ENCODE measurements around the gene RPL7A. TPM values are rescaled to one million over a fixed set of nuclear protein-coding genes. Genes with fewer than 3 reads are reported as not detected.
"Not testable (repeated sequence)": the region's sequence is repeated elsewhere in the genome, so short reads cannot be mapped to it uniquely, and the experiment has no call there.

The RPL7A gene
- total RNA-seq, 1 donor from 2014 or later, result 1,772 TPM

- TF ChIP-seq, protein P1, sequence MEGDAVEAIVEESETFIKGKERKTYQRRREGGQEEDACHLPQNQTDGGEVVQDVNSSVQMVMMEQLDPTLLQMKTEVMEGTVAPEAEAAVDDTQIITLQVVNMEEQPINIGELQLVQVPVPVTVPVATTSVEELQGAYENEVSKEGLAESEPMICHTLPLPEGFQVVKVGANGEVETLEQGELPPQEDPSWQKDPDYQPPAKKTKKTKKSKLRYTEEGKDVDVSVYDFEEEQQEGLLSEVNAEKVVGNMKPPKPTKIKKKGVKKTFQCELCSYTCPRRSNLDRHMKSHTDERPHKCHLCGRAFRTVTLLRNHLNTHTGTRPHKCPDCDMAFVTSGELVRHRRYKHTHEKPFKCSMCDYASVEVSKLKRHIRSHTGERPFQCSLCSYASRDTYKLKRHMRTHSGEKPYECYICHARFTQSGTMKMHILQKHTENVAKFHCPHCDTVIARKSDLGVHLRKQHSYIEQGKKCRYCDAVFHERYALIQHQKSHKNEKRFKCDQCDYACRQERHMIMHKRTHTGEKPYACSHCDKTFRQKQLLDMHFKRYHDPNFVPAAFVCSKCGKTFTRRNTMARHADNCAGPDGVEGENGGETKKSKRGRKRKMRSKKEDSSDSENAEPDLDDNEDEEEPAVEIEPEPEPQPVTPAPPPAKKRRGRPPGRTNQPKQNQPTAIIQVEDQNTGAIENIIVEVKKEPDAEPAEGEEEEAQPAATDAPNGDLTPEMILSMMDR (IDR thresholded peaks at IDR 0.05), result no peak
- H3K36me3 Mint-ChIP-seq (ENCODE audit: unreplicated experiment), result no peaks in the 10 kb centered on the region
- H3K27me3 Mint-ChIP-seq (ENCODE audit: unreplicated experiment), result peaks cover 2% of the 10 kb centered on the region
- no peak overlapping the region for H3K27ac Mint-ChIP-seq (ENCODE audit: unreplicated experiment)
- DNase-seq (ENCODE audit: extremely low spot score, unreplicated experiment), result no peak
- no peaks in the 10 kb centered on the region for H3K4me1 Mint-ChIP-seq (ENCODE audit: unreplicated experiment)
- H3K4me3 Mint-ChIP-seq (ENCODE audit: unreplicated experiment), result no peak overlapping the region
- H3K9me3 Mint-ChIP-seq (ENCODE audit: unreplicated experiment), result no peaks in the 10 kb centered on the region
Observed at GRCh38 chr9:133386338-133386737, 38.3 kb downstream of the RPL7A start.

DNA sequence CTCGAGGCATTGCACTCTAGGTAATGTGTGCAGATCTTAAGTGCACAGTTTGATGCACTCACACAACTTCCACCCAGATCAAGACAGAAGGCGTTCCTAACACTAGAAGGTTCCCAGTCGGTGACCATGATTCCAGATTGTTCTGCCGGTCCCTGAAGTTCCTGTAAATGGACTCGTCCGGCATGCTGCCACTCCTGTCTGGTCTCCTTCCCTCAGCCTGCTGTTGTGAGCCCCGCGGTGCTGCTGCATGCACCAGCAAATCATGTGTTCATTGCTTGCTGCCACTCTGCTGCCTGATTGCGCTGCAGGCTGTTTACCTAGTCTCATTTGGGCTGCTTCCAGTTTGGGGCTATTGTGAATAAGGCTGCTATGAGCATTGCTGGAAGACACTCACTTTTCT is 39.7 kb downstream of the RPL7A start:
- Mint-ChIP-seq H3K27me3 (ENCODE audit: unreplicated experiment) (peaks cover 2% of the 10 kb centered on the region), H3K36me3 (ENCODE audit: unreplicated experiment) (no peaks in the 10 kb centered on the region), H3K4me3 (ENCODE audit: unreplicated experiment) (no peak overlapping the region), H3K27ac (ENCODE audit: unreplicated experiment) (no peak overlapping the region), H3K9me3 (ENCODE audit: unreplicated experiment) (no peaks in the 10 kb centered on the region), H3K4me1 (ENCODE audit: unreplicated experiment) (no peaks in the 10 kb centered on the region)
- TF ChIP-seq, protein P1 (IDR thresholded peaks at IDR 0.05), result no peak
- DNase-seq (ENCODE audit: extremely low spot score, unreplicated experiment), result no peak

DNA sequence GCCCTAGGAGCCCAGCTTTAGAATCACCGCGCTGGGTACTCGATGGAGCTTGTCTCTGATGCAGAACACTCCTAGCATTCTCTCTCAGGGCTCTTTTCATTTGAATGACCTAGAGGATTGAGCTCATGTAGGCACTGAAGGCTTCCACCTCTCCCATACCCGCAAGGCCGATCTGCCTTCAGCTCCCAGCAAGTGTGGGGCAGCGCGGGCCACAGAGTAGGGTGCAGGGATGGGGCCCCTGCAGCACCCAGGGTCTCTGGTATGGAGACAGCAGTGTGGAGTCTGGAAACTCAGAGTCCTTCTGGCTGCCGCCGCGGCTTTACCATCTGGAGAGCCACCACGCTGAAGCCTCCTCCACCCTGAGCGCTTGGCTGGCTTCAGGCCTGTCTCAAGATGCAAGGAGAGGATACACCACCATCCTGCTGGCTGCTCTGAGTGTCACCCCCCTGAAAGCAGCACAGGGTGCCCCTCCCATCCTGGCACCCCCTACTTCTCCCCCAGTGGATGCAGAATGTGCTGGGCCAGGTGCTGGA is 41.1 kb downstream of the RPL7A start:
- no peaks in the 10 kb centered on the region for H3K36me3 Mint-ChIP-seq (ENCODE audit: unreplicated experiment)
- no peak for DNase-seq (ENCODE audit: extremely low spot score, unreplicated experiment)
- H3K9me3 Mint-ChIP-seq (ENCODE audit: unreplicated experiment), result no peaks in the 10 kb centered on the region
- TF ChIP-seq, protein P1 (IDR thresholded peaks at IDR 0.05), result no peak
- H3K27ac Mint-ChIP-seq (ENCODE audit: unreplicated experiment), result no peak overlapping the region
- H3K4me1 Mint-ChIP-seq (ENCODE audit: unreplicated experiment), result no peaks in the 10 kb centered on the region
- H3K27me3 Mint-ChIP-seq (ENCODE audit: unreplicated experiment), result peaks cover 2% of the 10 kb centered on the region
- H3K4me3 Mint-ChIP-seq (ENCODE audit: unreplicated experiment), result no peak overlapping the region

DNA sequence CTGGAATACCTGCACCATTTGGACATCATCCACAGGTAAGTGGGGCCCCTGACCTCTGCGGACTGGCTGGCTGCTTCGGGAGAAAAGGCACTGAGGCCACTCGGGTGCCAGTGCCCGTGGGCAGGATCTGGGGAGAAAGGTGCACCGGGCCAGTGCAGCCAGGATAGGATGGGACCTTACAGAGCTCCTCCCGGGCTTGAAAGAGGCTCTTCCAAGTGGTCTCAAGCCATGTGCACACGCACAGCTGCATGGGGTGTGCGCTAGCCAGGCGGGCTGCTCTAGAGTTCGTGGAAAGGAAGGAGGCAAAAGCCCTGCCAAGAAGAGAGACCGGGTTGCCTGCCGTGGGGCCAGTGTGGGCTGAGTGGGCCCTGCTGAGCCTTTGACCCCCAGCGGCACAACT is 41.5 kb downstream of the RPL7A start:
- Mint-ChIP-seq H3K4me1 (ENCODE audit: unreplicated experiment) (no peaks in the 10 kb centered on the region), H3K27ac (ENCODE audit: unreplicated experiment) (no peak overlapping the region), H3K36me3 (ENCODE audit: unreplicated experiment) (no peaks in the 10 kb centered on the region), H3K9me3 (ENCODE audit: unreplicated experiment) (no peaks in the 10 kb centered on the region), H3K27me3 (ENCODE audit: unreplicated experiment) (peaks cover 2% of the 10 kb centered on the region), H3K4me3 (ENCODE audit: unreplicated experiment) (no peak overlapping the region)
- TF ChIP-seq, protein P1 (IDR thresholded peaks at IDR 0.05), result no peak
- DNase-seq (ENCODE audit: extremely low spot score, unreplicated experiment), result no peak

DNA sequence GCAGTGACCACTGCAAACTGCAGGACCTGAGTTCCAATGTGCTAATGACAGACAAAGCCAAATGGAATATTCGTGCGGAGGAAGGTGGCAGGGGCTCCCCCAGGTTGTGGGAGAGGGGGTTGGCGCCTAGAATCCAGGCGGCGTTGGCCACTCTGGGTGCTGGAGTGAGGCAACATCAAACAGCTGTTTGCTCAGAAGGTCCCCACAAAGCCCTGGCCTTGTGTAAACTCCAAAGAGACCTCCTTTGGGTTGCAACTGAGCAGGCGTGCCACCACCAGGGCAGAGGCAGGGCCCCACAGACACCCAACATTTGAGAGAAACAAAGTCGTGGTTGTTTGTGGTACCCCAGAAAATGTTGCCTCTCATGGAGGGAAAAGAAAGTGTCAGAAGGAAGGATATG is 42.7 kb downstream of the RPL7A start:
- Mint-ChIP-seq H3K4me1 (ENCODE audit: unreplicated experiment) (no peaks in the 10 kb centered on the region), H3K9me3 (ENCODE audit: unreplicated experiment) (no peaks in the 10 kb centered on the region), H3K4me3 (ENCODE audit: unreplicated experiment) (no peak overlapping the region), H3K36me3 (ENCODE audit: unreplicated experiment) (no peaks in the 10 kb centered on the region), H3K27ac (ENCODE audit: unreplicated experiment) (no peak overlapping the region), H3K27me3 (ENCODE audit: unreplicated experiment) (peaks cover 12% of the 10 kb centered on the region)
- TF ChIP-seq, protein P1 (IDR thresholded peaks at IDR 0.05), result no peak
- no peak for DNase-seq (ENCODE audit: extremely low spot score, unreplicated experiment)

DNA sequence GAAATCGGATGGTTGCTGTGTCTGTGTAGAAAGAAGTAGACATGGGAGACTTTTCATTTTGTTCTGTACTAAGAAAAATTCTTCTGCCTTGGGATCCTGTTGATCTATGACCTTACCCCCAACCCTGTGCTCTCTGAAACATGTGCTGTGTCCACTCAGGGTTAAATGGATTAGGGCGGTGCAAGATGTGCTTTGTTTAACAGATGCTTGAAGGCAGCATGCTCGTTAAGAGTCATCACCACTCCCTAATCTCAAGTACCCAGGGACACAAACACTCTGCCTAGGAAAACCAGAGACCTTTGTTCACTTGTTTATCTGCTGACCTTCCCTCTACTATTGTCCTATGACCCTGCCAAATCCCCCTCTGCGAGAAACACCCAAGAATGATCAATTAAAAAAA is 43.4 kb downstream of the RPL7A start:
- not testable (repeated sequence) for H3K9me3 Mint-ChIP-seq (ENCODE audit: unreplicated experiment); H3K4me3 Mint-ChIP-seq (ENCODE audit: unreplicated experiment); H3K4me1 Mint-ChIP-seq (ENCODE audit: unreplicated experiment); H3K36me3 Mint-ChIP-seq (ENCODE audit: unreplicated experiment); H3K27ac Mint-ChIP-seq (ENCODE audit: unreplicated experiment); DNase-seq (ENCODE audit: extremely low spot score, unreplicated experiment)
- peaks cover 14% of the 10 kb centered on the region for H3K27me3 Mint-ChIP-seq (ENCODE audit: unreplicated experiment)

- peaks cover 16% of the 10 kb centered on the region for H3K27me3 Mint-ChIP-seq (ENCODE audit: unreplicated experiment)
- H3K4me3 Mint-ChIP-seq (ENCODE audit: unreplicated experiment); H3K4me1 Mint-ChIP-seq (ENCODE audit: unreplicated experiment); H3K36me3 Mint-ChIP-seq (ENCODE audit: unreplicated experiment); H3K27ac Mint-ChIP-seq (ENCODE audit: unreplicated experiment); DNase-seq (ENCODE audit: extremely low spot score, unreplicated experiment); H3K9me3 Mint-ChIP-seq (ENCODE audit: unreplicated experiment): not testable (repeated sequence)
Observed at GRCh38 chr9:133392308-133392707, 44.3 kb downstream of the RPL7A start.

Data from osteocyte (in vitro differentiated cells).